K562 (cell line): ENCODE results near the gene GRIK3. TPM values are rescaled to one million over a fixed set of nuclear protein-coding genes. Genes with fewer than 3 reads are reported as not detected.
A peak's percentile ranks its signal among the peaks of the same experiment; 100 is the strongest.

ENCODE experiments used
- ATAC-seq: fragments of 200-7000 bp; cut with Tn5 transposase; 3 replicates; pipeline ENCODE4 v1.9.1; 2020; ENCODE audit warnings: moderate library complexity
- BruUV-seq: library from RNA; stranded (reverse); fragments of 400-500 nt; replicated peaks from 2 replicates; lab custom pipeline; 2021; lab: Mats Ljungman, UMichigan
- CTCF ChIA-PET: fragments of 300-600 bp; formaldehyde crosslinking; extraction: SDS; loops from one replicate; lab custom pipeline; 2021; ENCODE audit warnings: low intra/inter-chr PET ratio; lab: Yijun Ruan, JAX
- POLR2A ChIA-PET: fragments of 300-600, 350-650 bp; sonication (Branson Sonifier 250); formaldehyde crosslinking; extraction: SDS; loops from one replicate; lab custom pipeline; 2021; ENCODE audit warnings: antibody characterized with exemption, inconsistent platforms; lab: Yijun Ruan, JAX
- DNase-seq, 4 experiments: peaks; one replicate each; pipeline versions ENCODE4 v3.0.0 to v3.0.0-alpha.2; 2011 to 2018; ENCODE audit warnings: low spot score in 3 of 4, mixed read lengths in 3 of 4; ENCODE audit errors: extremely low read depth in 1 of 4
- FAIRE-seq: peaks from 2 replicates; lab custom pipeline; 2011; peaks lifted over from hg19 to GRCh38; lab: Jason Lieb, UNC
- H2AFZ ChIP-seq: 2 replicates; pipeline ENCODE4 v1.6.0; 2011; ENCODE audit warnings: low read depth, low read length, control low read depth, inconsistent platforms
- H3K27ac ChIP-seq: fragments of 200-600 bp; 3 replicates; pipeline ENCODE4 v1.8.0; 2011; ENCODE audit warnings: low read depth, mild to moderate bottlenecking, control low read depth, inconsistent platforms, low read length, moderate library complexity, mixed read lengths; ENCODE audit errors: extremely low read depth
- H3K27me3 ChIP-seq, 2 experiments: fragments of 300-600 bp in 1 of 2; 2 replicates in 1 of 2; 3 replicates in 1 of 2; pipeline versions ENCODE4 v1.6.0 to v1.8.0; 2011; ENCODE audit warnings: inconsistent platforms in 2 of 2, low read length in 2 of 2, mild to moderate bottlenecking in 1 of 2, mixed read lengths in 1 of 2, moderate library complexity in 1 of 2; ENCODE audit not compliant: control insufficient read depth in 2 of 2, insufficient read depth in 2 of 2
- H3K36me3 ChIP-seq: fragments of 300-600 bp; 3 replicates; pipeline ENCODE4 v1.8.0; 2011; ENCODE audit warnings: mild to moderate bottlenecking, low read length, inconsistent platforms; ENCODE audit not compliant: control insufficient read depth, insufficient read depth
- H3K4me1 ChIP-seq, 2 experiments: fragments of 200-600 bp in 1 of 2; replicated peaks in 1 of 2; 2 replicates in 1 of 2; 3 replicates in 1 of 2; pipeline versions ENCODE4 v1.5.1 to v1.8.0; 2011; ENCODE audit warnings: inconsistent platforms in 2 of 2, low read length in 2 of 2, mild to moderate bottlenecking in 1 of 2, mixed read lengths in 1 of 2, moderate library complexity in 1 of 2; ENCODE audit not compliant: control insufficient read depth in 2 of 2, insufficient read depth in 2 of 2
- H3K4me2 ChIP-seq: 2 replicates; pipeline ENCODE4 v1.6.1; 2011; ENCODE audit warnings: low read length, control low read depth, inconsistent platforms, mixed read lengths; ENCODE audit not compliant: insufficient read depth
- H3K4me3 ChIP-seq: fragments of 200-600 bp; sonication (generic), shearing (Covaris generic); 2 replicates; pipeline ENCODE4 v1.5.1; 2016; ENCODE audit warnings: control low read depth, inconsistent platforms
- H3K79me2 ChIP-seq: fragments of 200-600 bp; 3 replicates; pipeline ENCODE4 v1.8.0; 2011; ENCODE audit warnings: low read length, inconsistent platforms; ENCODE audit not compliant: control insufficient read depth, insufficient read depth
- H3K9ac ChIP-seq, 2 experiments: 2 replicates each; pipeline versions ENCODE4 v1.6.0 to v1.6.1; 2011; ENCODE audit warnings: low read depth in 2 of 2, low read length in 2 of 2, control low read depth in 1 of 2, inconsistent platforms in 1 of 2, mild to moderate bottlenecking in 1 of 2, mixed read lengths in 1 of 2; ENCODE audit not compliant: insufficient read depth in 1 of 2
- H3K9me1 ChIP-seq: one replicate; pipeline ENCODE4 v1.6.0; 2011; ENCODE audit warnings: inconsistent platforms, mild to moderate bottlenecking, low read length, moderate library complexity; ENCODE audit not compliant: control insufficient read depth, insufficient read depth
- H3K9me3 ChIP-seq: replicated peaks from 2 replicates; pipeline ENCODE4 v1.5.1; 2011; ENCODE audit warnings: low read depth, low read length, inconsistent platforms; ENCODE audit not compliant: control insufficient read depth, insufficient read depth
- H4K20me1 ChIP-seq: replicated peaks from 2 replicates; pipeline ENCODE4 v1.6.1; 2011; ENCODE audit warnings: low read length, inconsistent platforms, mixed read lengths; ENCODE audit not compliant: control insufficient read depth, insufficient read depth
- ARID2 ChIP-seq: fragments of 450-650 bp; IDR thresholded peaks from 2 replicates; pipeline ENCODE4 v1.6.1; 2017; ENCODE audit warnings: antibody characterized with exemption, mild to moderate bottlenecking
- BHLHE40 ChIP-seq: IDR thresholded peaks from 2 replicates; pipeline ENCODE4 v1.6.1; 2011; ENCODE audit warnings: low read length, improper control_type of control experiment
- CBX3 ChIP-seq, 2 experiments: IDR thresholded peaks; 1 replicate in 1 of 2; 2 replicates in 1 of 2; pipeline ENCODE4 v1.6.1; 2012; ENCODE audit warnings: inconsistent platforms in 2 of 2, low read length in 2 of 2, borderline replicate concordance in 1 of 2, control low read depth in 1 of 2
- ELF2 ChIP-seq: fragments of 250-450 bp; sonication (Bioruptor Pico); IDR thresholded peaks from 2 replicates; pipeline ENCODE4 v1.5.0; 2021; ENCODE audit warnings: mild to moderate bottlenecking
- GATA2 ChIP-seq: sonication (generic); formaldehyde crosslinking; IDR thresholded peaks from 2 replicates; pipeline ENCODE4 v1.4.0; 2020; ENCODE audit warnings: mild to moderate bottlenecking, missing genetic modification reagents
- HCFC1 ChIP-seq: IDR thresholded peaks from 2 replicates; pipeline ENCODE4 v1.6.1; 2012; ENCODE audit warnings: low read depth, low read length, improper control_type of control experiment
- NRF1 ChIP-seq, 2 experiments: fragments of 450-650 bp; IDR thresholded peaks in 1 of 2; conservative IDR thresholded peaks in 1 of 2; 2 replicates each; pipeline ENCODE4 v1.6.1; 2014; ENCODE audit warnings: mild to moderate bottlenecking in 2 of 2
- PCBP1 ChIP-seq: fragments of 200-400 bp; formaldehyde crosslinking; IDR thresholded peaks from 2 replicates; pipeline ENCODE4 v1.6.1; 2018; ENCODE audit warnings: mild to moderate bottlenecking, low read depth, low read length; ENCODE audit not compliant: poor library complexity, severe bottlenecking
- PTBP1 ChIP-seq: fragments of 200-400 bp; formaldehyde crosslinking; IDR thresholded peaks from 2 replicates; pipeline ENCODE4 v1.6.1; 2017; ENCODE audit warnings: low read depth, low read length
- SOX6 ChIP-seq: fragments of 450-650 bp; IDR thresholded peaks from 2 replicates; pipeline ENCODE4 v1.6.1; 2014; ENCODE audit warnings: mild to moderate bottlenecking
- ZNF77 ChIP-seq: fragments of 250-450 bp; sonication (Bioruptor Pico); IDR thresholded peaks from 2 replicates; pipeline ENCODE4 v1.5.0; 2020
- WGBS: fragments of 100-300 bp; shearing (Covaris generic); methylation state at CpG from one replicate; pipeline ENCODE4 v1.1.6; 2016; ENCODE audit warnings: low coverage, mixed read lengths; ENCODE audit not compliant: insufficient coverage; ENCODE audit errors: missing lambda C conversion rate; 5-methylcytosine and 5-hydroxymethylcytosine counted together
- in situ Hi-C: fragments of 300-500 bp; cut with MboI; formaldehyde crosslinking; loops from 4 replicates; pipeline ENCODE4 v1.15.0; 2018; ENCODE audit warnings: inconsistent platforms, mixed read lengths
- intact Hi-C: fragments of 100-400 bp; cut with micrococcal nuclease; formaldehyde crosslinking; loops from 2 replicates; pipeline ENCODE4 v1.14.2; 2022
- polyA plus RNA-seq, 8 experiments: library from polyadenylated mRNA; depleted of rRNA in 4 of 8; stranded (reverse) in 5 of 8; unstranded in 3 of 8; fragments of >200 nt; fragmentation: Nextera tagmentation in 2 of 8; fragmentation: Illumina TruSeq in 1 of 8; extraction: Ambion mirVana in 2 of 8; extraction: Trizol in 1 of 8; gene quantifications; 2 replicates each; pipeline versions ENCODE4 v1.2.1 to v1.2.3, GENCODE V29; 2011 to 2014; ENCODE audit warnings: inconsistent platforms in 1 of 8, missing spikeins in 1 of 8
- total RNA-seq, 7 experiments: library from RNA; depleted of rRNA in 6 of 7; stranded (reverse); fragments of >200 nt in 6 of 7; fragmentation: Illumina TruSeq in 2 of 7; extraction: Trizol in 2 of 7; gene quantifications; 2 replicates each; pipeline versions ENCODE4 v1.2.1 to v1.2.3, GENCODE V29; 2011 to 2021; ENCODE audit warnings: low replicate concordance in 1 of 7
- TF ChIP-seq, protein P1 (sequence below): sonication (generic); formaldehyde crosslinking; IDR thresholded peaks from 2 replicates; pipeline ENCODE4 v1.9.0; 2022; ENCODE audit warnings: mild to moderate bottlenecking, missing genetic modification reagents
- TF ChIP-seq, protein P2 (sequence below), 3 experiments: IDR thresholded peaks in 2 of 3; conservative IDR thresholded peaks in 1 of 3; 2 replicates each; pipeline ENCODE4 v1.5.1; 2011 to 2012; ENCODE audit warnings: low read length in 3 of 3, mild to moderate bottlenecking in 3 of 3, control low read depth in 2 of 3, improper control_type of control experiment in 1 of 3, inconsistent platforms in 1 of 3, low read depth in 1 of 3, mixed read lengths in 1 of 3, moderate library complexity in 1 of 3; ENCODE audit not compliant: insufficient read depth in 2 of 3

GRIK3 gene
- total and polyA plus RNA-seq, 9 of the 15 experiments (the other 6 are each of a cell fraction or from before 2014, with no cell fraction given), result not detected

GRCh38 chr1:36859926-36860325 lies 174.4 kb downstream of the GRIK3 start:
- ATAC-seq, result peak; percentile 79
- 0 out of 4 replicates have a peak, but pooled peaks of 1 of the 2 experiments have one; percentile 12 for TF ChIP-seq NRF1 (conservative IDR thresholded peaks at IDR 0.05 in 1 of 2, IDR thresholded peaks at IDR 0.05 in 1 of 2)
- TF ChIP-seq PTBP1, result no peak
- no peak for TF ChIP-seq ZNF77 (CRISPR knock-in tag)
- no peak for TF ChIP-seq CBX3 (IDR thresholded peaks at IDR 0.05; ENCODE audit: borderline replicate concordance in 1 of 2, low read length in 2 of 2)
- TF ChIP-seq PCBP1, result no peak
- TF ChIP-seq SOX6, result no peak
- TF ChIP-seq ARID2, result no peak
- TF ChIP-seq ELF2 (CRISPR knock-in tag), result no peak
- no peak for TF ChIP-seq BHLHE40
- TF ChIP-seq HCFC1, result no peak
- TF ChIP-seq GATA2 (CRISPR knock-in tag), result no peak
- TF ChIP-seq, protein P1, sequence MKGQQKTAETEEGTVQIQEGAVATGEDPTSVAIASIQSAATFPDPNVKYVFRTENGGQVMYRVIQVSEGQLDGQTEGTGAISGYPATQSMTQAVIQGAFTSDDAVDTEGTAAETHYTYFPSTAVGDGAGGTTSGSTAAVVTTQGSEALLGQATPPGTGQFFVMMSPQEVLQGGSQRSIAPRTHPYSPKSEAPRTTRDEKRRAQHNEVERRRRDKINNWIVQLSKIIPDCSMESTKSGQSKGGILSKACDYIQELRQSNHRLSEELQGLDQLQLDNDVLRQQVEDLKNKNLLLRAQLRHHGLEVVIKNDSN (CRISPR knock-in tag), result no peak
- TF ChIP-seq, protein P2, sequence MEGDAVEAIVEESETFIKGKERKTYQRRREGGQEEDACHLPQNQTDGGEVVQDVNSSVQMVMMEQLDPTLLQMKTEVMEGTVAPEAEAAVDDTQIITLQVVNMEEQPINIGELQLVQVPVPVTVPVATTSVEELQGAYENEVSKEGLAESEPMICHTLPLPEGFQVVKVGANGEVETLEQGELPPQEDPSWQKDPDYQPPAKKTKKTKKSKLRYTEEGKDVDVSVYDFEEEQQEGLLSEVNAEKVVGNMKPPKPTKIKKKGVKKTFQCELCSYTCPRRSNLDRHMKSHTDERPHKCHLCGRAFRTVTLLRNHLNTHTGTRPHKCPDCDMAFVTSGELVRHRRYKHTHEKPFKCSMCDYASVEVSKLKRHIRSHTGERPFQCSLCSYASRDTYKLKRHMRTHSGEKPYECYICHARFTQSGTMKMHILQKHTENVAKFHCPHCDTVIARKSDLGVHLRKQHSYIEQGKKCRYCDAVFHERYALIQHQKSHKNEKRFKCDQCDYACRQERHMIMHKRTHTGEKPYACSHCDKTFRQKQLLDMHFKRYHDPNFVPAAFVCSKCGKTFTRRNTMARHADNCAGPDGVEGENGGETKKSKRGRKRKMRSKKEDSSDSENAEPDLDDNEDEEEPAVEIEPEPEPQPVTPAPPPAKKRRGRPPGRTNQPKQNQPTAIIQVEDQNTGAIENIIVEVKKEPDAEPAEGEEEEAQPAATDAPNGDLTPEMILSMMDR (IDR thresholded peaks at IDR 0.05 in 2 of 3, conservative IDR thresholded peaks at IDR 0.05 in 1 of 3; ENCODE audit: insufficient read depth in 2 of 3, low read depth in 1 of 3, low read length in 3 of 3), result peak; percentile 25 to 35 (median 28); a peak in 3 of 6 replicates
- intact Hi-C loops (loop anchor here (10.0 kb wide), 1 partner anchor 155 kb away; no protein-coding TSS in a partner anchor), in situ Hi-C loops (no loop called here)
- ChIA-PET POLR2A (interaction anchor here (0.8 kb wide), 2 partner anchors 11 to 18 kb away, joined by 4 to 5 read pairs; no protein-coding TSS in a partner anchor), CTCF (no interaction called here)
- Histone ChIP-seq H3K4me3 (no peak overlapping the region), H2AFZ (no peak overlapping the region), H3K9me1 (no peaks in the 10 kb centered on the region), H3K36me3 (no peaks in the 10 kb centered on the region), H4K20me1 (peaks cover 36% of the 10 kb centered on the region; the same call in 1 of the 2 replicates), H3K9ac (no peak overlapping the region), H3K27me3 (peaks cover 19 to 38% of the 10 kb centered on the region in 2 experiments; a peak in 4 of 5 replicates), H3K9me3 (no peaks in the 10 kb centered on the region), H3K4me1 (no peaks in the 10 kb centered on the region; a peak in 1 of 5 replicates), H3K27ac (no peak overlapping the region), H3K4me2 (no peak overlapping the region), H3K79me2 (no peaks in the 10 kb centered on the region)
- peak; percentile 30 to 52 (median 47) for DNase-seq
- no TSS peak for BruUV-seq
- WGBS, result 0% methylated on average over 10 of the region's 10 CpGs
- no peak for FAIRE-seq
